ENCODE measurements around the gene POLR3GL. TPM values are rescaled to one million over a fixed set of nuclear protein-coding genes. Genes with fewer than 3 reads are reported as not detected.

The POLR3GL gene
- total RNA-seq, 1 donor from 2014 or later, result 12.2 TPM

- TF ChIP-seq CTCF (IDR thresholded peaks at IDR 0.05; ENCODE audit: insufficient read depth, low read length, poor library complexity, severe bottlenecking), result no peak
- no peak for DNase-seq (ENCODE audit: low read depth)
- H3K36me3 ChIP-seq (ENCODE audit: control insufficient read depth, insufficient read depth, low read length), result peaks cover 9% of the 10 kb centered on the region
- no peak overlapping the region for H3K4me3 ChIP-seq (ENCODE audit: low read depth, low read length)
- no peaks in the 10 kb centered on the region for H3K27me3 ChIP-seq (ENCODE audit: control insufficient read depth, insufficient read depth, low read length)
These were observed 25.9 kb downstream of the POLR3GL start for GRCh38 chr1:145990249-145990855.

- DNase-seq (ENCODE audit: low read depth), result no peak
- TF ChIP-seq CTCF (IDR thresholded peaks at IDR 0.05; ENCODE audit: insufficient read depth, low read length, poor library complexity, severe bottlenecking), result no peak
- Histone ChIP-seq H3K36me3 (ENCODE audit: control insufficient read depth, insufficient read depth, low read length) (peaks cover 9% of the 10 kb centered on the region), H3K4me3 (ENCODE audit: low read depth, low read length) (peak overlapping the region; percentile 95), H3K27me3 (ENCODE audit: control insufficient read depth, insufficient read depth, low read length) (no peaks in the 10 kb centered on the region)
These were observed 27.4 kb downstream of the POLR3GL start for GRCh38 chr1:145991735-145992412.

GRCh38 chr1:145992502-145992936 is 28.0 kb downstream of the POLR3GL start:
- DNase-seq (ENCODE audit: low read depth), result no peak
- TF ChIP-seq CTCF (IDR thresholded peaks at IDR 0.05; ENCODE audit: insufficient read depth, low read length, poor library complexity, severe bottlenecking), result no peak
- Histone ChIP-seq H3K36me3 (ENCODE audit: control insufficient read depth, insufficient read depth, low read length) (peaks cover 9% of the 10 kb centered on the region), H3K27me3 (ENCODE audit: control insufficient read depth, insufficient read depth, low read length) (no peaks in the 10 kb centered on the region), H3K4me3 (ENCODE audit: low read depth, low read length) (peak overlapping the region; percentile 95)

- H3K36me3 ChIP-seq (ENCODE audit: control insufficient read depth, insufficient read depth, low read length), result peaks cover 9% of the 10 kb centered on the region
- no peaks in the 10 kb centered on the region for H3K27me3 ChIP-seq (ENCODE audit: control insufficient read depth, insufficient read depth, low read length)
- H3K4me3 ChIP-seq (ENCODE audit: low read depth, low read length), result peak overlapping the region; percentile 95
- TF ChIP-seq CTCF (IDR thresholded peaks at IDR 0.05; ENCODE audit: insufficient read depth, low read length, poor library complexity, severe bottlenecking), result no peak
- no peak for DNase-seq (ENCODE audit: low read depth)
These were observed 28.6 kb downstream of the POLR3GL start for GRCh38 chr1:145992958-145993617.

- H3K36me3 ChIP-seq (ENCODE audit: control insufficient read depth, insufficient read depth, low read length), result peaks cover 9% of the 10 kb centered on the region
- TF ChIP-seq CTCF (IDR thresholded peaks at IDR 0.05; ENCODE audit: insufficient read depth, low read length, poor library complexity, severe bottlenecking), result no peak
- no peaks in the 10 kb centered on the region for H3K27me3 ChIP-seq (ENCODE audit: control insufficient read depth, insufficient read depth, low read length)
- H3K4me3 ChIP-seq (ENCODE audit: low read depth, low read length), result peak overlapping the region; percentile 95
- no peak for DNase-seq (ENCODE audit: low read depth)
These were observed 29.3 kb downstream of the POLR3GL start for GRCh38 chr1:145993618-145994390.
